Tibial artery (tissue), 4 donors: ENCODE data around the gene THSD7B.

Source experiments
- DNase-seq, 2 donors: peaks; one replicate each; pipeline ENCODE4 v3.0.0-alpha.2; 2019
- H3K27ac ChIP-seq, 2 donors: fragments of 200-600 bp; sonication (generic) in 1 of 2; 1 replicate in 1 of 2; 2 replicates in 1 of 2; pipeline ENCODE4 v1.5.1; 2018 to 2019; ENCODE audit warnings: mild to moderate bottlenecking in 1 of 2
- H3K27me3 ChIP-seq, 2 donors: fragments of 200-600 bp; sonication (generic) in 1 of 2; one replicate each; pipeline versions ENCODE4 v1.5.1 to v1.6.0; 2016 to 2019
- H3K36me3 ChIP-seq, 3 donors: fragments of 200-600 bp; sonication (generic) in 2 of 3; one replicate each; pipeline ENCODE4 v1.5.1; 2016 to 2019; ENCODE audit warnings: mild to moderate bottlenecking in 2 of 3
- H3K4me1 ChIP-seq, 4 donors: fragments of 200-600 bp; sonication (generic) in 2 of 4; 1 replicate in 3 of 4; 2 replicates in 1 of 4; pipeline ENCODE4 v1.5.1; 2016 to 2019
- H3K4me3 ChIP-seq, 2 donors: fragments of 200-600 bp; sonication (generic) in 1 of 2; 1 replicate in 1 of 2; 2 replicates in 1 of 2; pipeline ENCODE4 v1.5.1; 2018 to 2019; ENCODE audit warnings: mild to moderate bottlenecking in 2 of 2
- H3K9me3 ChIP-seq, 3 donors: fragments of 200-600 bp; sonication (generic) in 1 of 3; one replicate each; pipeline ENCODE4 v1.5.1; 2016 to 2019
- intact Hi-C: fragments of 100-400 bp; cut with DNase I; formaldehyde crosslinking; loops from one replicate; pipeline ENCODE4 v1.15.0; 2023; ENCODE audit warnings: low total_unique reads
- TF ChIP-seq, protein P1 (sequence below), 2 experiments: fragments of 200-600 bp in 1 of 2; fragments of 450-650 bp in 1 of 2; IDR thresholded peaks; one replicate each; pipeline ENCODE4 v1.5.1; 2017 to 2019; ENCODE audit warnings: antibody characterized with exemption in 2 of 2, mild to moderate bottlenecking in 1 of 2, moderate library complexity in 1 of 2

Gene THSD7B

DNA sequence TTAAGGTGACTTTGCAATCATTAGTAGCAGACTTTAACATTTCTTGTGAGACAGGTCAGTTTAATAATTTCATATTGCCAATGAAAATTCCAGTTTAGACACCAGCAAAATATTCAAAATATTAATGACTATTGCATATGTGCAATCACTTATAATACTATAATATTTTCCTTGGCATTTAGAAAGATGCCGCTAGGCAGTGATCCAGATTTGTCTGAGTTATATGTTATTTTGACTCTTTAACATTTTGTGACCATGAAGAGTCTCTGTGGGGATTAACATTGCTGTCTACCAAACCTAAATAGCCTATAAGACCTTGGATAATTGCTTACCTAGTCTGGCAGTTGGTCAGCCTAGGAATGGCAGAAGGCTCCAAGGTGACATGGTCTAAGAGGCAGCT, 389.6 kb downstream of the THSD7B start:
- H3K4me1 ChIP-seq, result no peaks in the 10 kb centered on the region
- TF ChIP-seq, protein P1, sequence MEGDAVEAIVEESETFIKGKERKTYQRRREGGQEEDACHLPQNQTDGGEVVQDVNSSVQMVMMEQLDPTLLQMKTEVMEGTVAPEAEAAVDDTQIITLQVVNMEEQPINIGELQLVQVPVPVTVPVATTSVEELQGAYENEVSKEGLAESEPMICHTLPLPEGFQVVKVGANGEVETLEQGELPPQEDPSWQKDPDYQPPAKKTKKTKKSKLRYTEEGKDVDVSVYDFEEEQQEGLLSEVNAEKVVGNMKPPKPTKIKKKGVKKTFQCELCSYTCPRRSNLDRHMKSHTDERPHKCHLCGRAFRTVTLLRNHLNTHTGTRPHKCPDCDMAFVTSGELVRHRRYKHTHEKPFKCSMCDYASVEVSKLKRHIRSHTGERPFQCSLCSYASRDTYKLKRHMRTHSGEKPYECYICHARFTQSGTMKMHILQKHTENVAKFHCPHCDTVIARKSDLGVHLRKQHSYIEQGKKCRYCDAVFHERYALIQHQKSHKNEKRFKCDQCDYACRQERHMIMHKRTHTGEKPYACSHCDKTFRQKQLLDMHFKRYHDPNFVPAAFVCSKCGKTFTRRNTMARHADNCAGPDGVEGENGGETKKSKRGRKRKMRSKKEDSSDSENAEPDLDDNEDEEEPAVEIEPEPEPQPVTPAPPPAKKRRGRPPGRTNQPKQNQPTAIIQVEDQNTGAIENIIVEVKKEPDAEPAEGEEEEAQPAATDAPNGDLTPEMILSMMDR (IDR thresholded peaks at IDR 0.05), result no peak
- no peaks in the 10 kb centered on the region for H3K36me3 ChIP-seq
- H3K9me3 ChIP-seq, result no peaks in the 10 kb centered on the region
- no peak for DNase-seq
- no peak overlapping the region for H3K4me3 ChIP-seq
- intact Hi-C loops, result no loop called here
- H3K27ac ChIP-seq, result no peak overlapping the region
- H3K27me3 ChIP-seq, result no peaks in the 10 kb centered on the region

DNA sequence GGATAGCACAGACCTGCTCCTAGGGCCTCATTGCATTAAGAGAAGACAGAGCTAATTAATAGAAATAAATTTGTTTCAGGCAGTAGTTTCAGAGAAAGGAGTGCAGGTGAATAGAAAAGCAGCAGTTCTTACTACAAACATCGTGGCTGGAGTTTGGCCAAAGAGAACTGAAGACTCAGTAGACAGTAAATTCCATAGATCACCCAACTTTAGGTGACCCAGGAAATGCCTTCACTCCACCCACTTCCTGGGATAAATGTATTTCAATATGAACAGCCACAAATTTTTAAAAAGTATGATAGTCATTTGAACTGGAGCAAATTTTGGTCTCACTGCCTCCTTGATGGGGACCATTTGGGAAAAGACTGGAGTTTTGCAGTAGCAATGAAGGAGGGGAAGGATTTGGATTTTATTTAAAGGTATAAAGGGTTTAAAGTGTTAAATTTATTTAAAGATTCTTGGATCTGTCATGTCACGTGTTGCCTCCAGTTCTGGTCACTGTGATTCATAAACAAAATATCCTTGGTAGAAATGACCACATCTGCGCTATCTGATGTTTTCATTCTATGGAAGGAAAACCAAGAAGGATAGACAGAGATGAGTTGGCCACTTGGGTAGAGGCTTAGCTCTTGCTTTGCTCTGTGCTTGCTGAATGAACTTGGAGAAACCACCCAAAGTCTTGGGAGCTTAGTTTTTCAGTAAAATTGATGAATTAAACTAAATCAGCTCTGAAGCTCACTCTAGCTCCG, 390.2 kb downstream of the THSD7B start:
- TF ChIP-seq, protein P1 (IDR thresholded peaks at IDR 0.05), result no peak
- no peaks in the 10 kb centered on the region for H3K36me3 ChIP-seq
- no peaks in the 10 kb centered on the region for H3K4me1 ChIP-seq
- H3K4me3 ChIP-seq, result no peak overlapping the region
- intact Hi-C loops, result no loop called here
- H3K9me3 ChIP-seq, result no peaks in the 10 kb centered on the region
- no peaks in the 10 kb centered on the region for H3K27me3 ChIP-seq
- DNase-seq, result no peak
- no peak overlapping the region for H3K27ac ChIP-seq

DNA sequence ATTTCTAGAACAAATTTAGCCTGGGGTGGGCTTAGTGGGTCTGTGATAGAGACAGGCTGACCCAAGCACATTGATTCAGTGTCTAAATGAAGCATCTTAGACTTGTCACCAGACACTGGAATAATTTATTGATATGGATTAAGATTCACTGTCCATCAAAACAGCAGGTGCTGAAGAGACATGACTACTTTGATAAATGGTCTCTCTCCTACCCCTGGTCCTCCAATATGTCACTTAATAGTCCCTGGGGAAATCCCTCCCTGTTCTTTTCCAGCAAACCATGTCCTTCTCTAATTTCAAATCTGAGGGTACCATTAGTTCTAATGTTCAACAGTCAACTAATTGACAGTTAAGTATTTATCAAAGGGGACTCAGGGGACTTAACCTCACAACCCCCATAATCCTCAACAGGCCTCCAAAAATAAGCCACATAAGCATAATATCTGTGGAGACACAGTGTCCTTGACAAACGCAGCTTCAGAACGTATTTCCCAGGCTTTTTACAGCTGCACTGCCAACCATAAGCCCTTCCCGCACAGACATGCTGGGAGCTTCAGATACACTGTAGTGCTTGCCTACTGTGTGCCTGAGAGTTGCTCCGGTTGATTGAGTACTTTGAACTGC, 391.0 kb downstream of the THSD7B start:
- H3K4me1 ChIP-seq, result no peaks in the 10 kb centered on the region
- no peak overlapping the region for H3K27ac ChIP-seq
- H3K9me3 ChIP-seq, result no peaks in the 10 kb centered on the region
- no peak for DNase-seq
- no peaks in the 10 kb centered on the region for H3K36me3 ChIP-seq
- H3K4me3 ChIP-seq, result no peak overlapping the region
- no peaks in the 10 kb centered on the region for H3K27me3 ChIP-seq
- TF ChIP-seq, protein P1 (IDR thresholded peaks at IDR 0.05), result no peak
- intact Hi-C loops, result no loop called here

DNA sequence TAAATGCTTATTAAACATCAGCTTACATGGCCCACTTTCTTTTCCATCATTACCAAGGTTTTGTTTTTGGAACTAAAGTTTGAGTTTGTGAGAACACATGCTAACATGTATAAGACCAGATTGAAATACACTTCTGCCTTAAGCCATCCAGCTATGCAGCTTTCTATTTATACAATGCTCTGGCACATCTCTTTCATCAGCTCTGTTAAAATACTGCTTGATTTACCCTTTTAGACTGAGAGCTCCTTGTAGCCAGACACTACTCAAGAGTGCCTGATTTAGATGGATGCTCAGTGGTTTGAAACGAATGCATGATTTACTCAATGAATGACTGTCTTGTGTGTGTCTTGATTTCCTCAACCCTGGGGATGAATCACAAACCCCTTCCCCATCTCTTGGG, 392.5 kb downstream of the THSD7B start:
- no peak overlapping the region for H3K27ac ChIP-seq
- no peak for DNase-seq
- no peak overlapping the region for H3K4me3 ChIP-seq
- no peaks in the 10 kb centered on the region for H3K9me3 ChIP-seq
- H3K27me3 ChIP-seq, result no peaks in the 10 kb centered on the region
- H3K36me3 ChIP-seq, result no peaks in the 10 kb centered on the region
- no peaks in the 10 kb centered on the region for H3K4me1 ChIP-seq
- intact Hi-C loops, result no loop called here
- TF ChIP-seq, protein P1 (IDR thresholded peaks at IDR 0.05), result no peak

DNA sequence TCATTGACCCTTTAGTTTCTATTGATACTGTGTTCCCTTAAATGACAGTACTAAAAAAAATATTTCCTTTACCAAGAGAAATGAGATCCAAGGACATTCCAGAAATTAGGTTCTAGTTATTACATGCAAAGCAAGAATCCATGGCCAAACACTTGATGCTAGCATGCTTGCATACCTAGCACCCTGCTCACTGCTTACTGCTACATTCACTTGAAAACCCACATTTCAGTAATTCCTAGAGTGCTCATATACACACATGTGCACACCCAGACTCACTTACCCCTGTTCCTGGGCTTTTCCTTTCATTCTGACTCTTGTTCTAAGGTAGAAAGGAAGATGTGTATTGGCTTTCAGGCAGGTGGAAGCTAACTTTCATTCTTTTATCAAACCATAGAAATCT, 395.9 kb downstream of the THSD7B start:
- H3K36me3 ChIP-seq, result no peaks in the 10 kb centered on the region
- intact Hi-C loops, result no loop called here
- TF ChIP-seq, protein P1 (IDR thresholded peaks at IDR 0.05), result no peak
- H3K4me3 ChIP-seq, result no peak overlapping the region
- DNase-seq, result no peak
- no peaks in the 10 kb centered on the region for H3K4me1 ChIP-seq
- H3K9me3 ChIP-seq, result no peaks in the 10 kb centered on the region
- no peaks in the 10 kb centered on the region for H3K27me3 ChIP-seq
- H3K27ac ChIP-seq, result no peak overlapping the region
